DND-41 (cell line): Measurements from ENCODE around the gene RUFY2.

Experiments used
- CTCF ChIP-seq: IDR thresholded peaks from 2 replicates; pipeline ENCODE4 v1.5.1; 2012; ENCODE audit warnings: borderline replicate concordance, low read length, moderate library complexity, mild to moderate bottlenecking; ENCODE audit not compliant: poor library complexity, severe bottlenecking; ENCODE audit errors: extremely low read depth
- EZH2 ChIP-seq: IDR thresholded peaks from 3 replicates; pipeline ENCODE4 v1.6.1; 2012; ENCODE audit warnings: borderline replicate concordance, low read depth, mild to moderate bottlenecking, moderate library complexity, low read length, inconsistent platforms; ENCODE audit not compliant: severe bottlenecking

GRCh38 chr10:68428396-68429104 is 21.5 kb upstream of the RUFY2 start:
- no peak for TF ChIP-seq CTCF
- no peak for TF ChIP-seq EZH2
